ENCODE results near the gene GMEB2.

- TF ChIP-seq EZH2 (IDR thresholded peaks at IDR 0.05) (no peak), CTCF (IDR thresholded peaks at IDR 0.05) (no peak)
Measured at GRCh38 chr20:63539092-63539430, 87.8 kb downstream of the GMEB2 start.
